H1 (cell line): Measurements from ENCODE around the gene CADPS. TPM values are rescaled to one million over a fixed set of nuclear protein-coding genes. Genes with fewer than 3 reads are reported as not detected.

Experiments used
- CBX8 ChIP-seq: fragments of 300-800, 300-1000 bp; sonication (generic); IDR thresholded peaks from 2 replicates; pipeline ENCODE4 v1.7.1; 2016; ENCODE audit warnings: low read depth, low read length, borderline replicate concordance
- CEBPB ChIP-seq: IDR thresholded peaks from 2 replicates; pipeline ENCODE4 v1.6.1; 2012; ENCODE audit warnings: low read depth, low read length
- EZH2 ChIP-seq: fragments of 200-600 bp; sonication (generic); IDR thresholded peaks from 2 replicates; pipeline ENCODE4 v1.7.1; 2012; ENCODE audit warnings: low read depth, mild to moderate bottlenecking, moderate library complexity, low read length, inconsistent platforms; ENCODE audit not compliant: severe bottlenecking
- KDM5A ChIP-seq: fragments of 200-600 bp; IDR thresholded peaks from 2 replicates; pipeline ENCODE4 v1.7.1; 2012; ENCODE audit warnings: mild to moderate bottlenecking, low read length, inconsistent platforms, mixed read lengths
- NRF1 ChIP-seq: IDR thresholded peaks from 2 replicates; pipeline ENCODE4 v1.6.1; 2011; ENCODE audit warnings: mild to moderate bottlenecking, low read depth, low read length, improper control_type of control experiment
- RNF2 ChIP-seq: fragments of 200-900, 300-1000 bp; sonication (generic); IDR thresholded peaks from 2 replicates; pipeline ENCODE4 v1.7.1; 2016; ENCODE audit warnings: borderline replicate concordance, low read depth, mild to moderate bottlenecking, antibody characterized with exemption, low read length; ENCODE audit not compliant: poor library complexity, severe bottlenecking; ENCODE audit errors: missing control alignments
- SUZ12 ChIP-seq: fragments of 200-600 bp; sonication (generic); IDR thresholded peaks from 2 replicates; pipeline ENCODE4 v1.6.1; 2012; ENCODE audit warnings: mild to moderate bottlenecking, inconsistent platforms, low read length, moderate library complexity, mixed read lengths
- polyA plus RNA-seq, 7 experiments: library from polyadenylated mRNA; depleted of rRNA in 3 of 7; stranded (reverse) in 5 of 7; unstranded in 2 of 7; fragments of >200 nt in 5 of 7; fragments of 200-250 nt in 2 of 7; gene quantifications; 1 replicate in 5 of 7; 2 replicates in 1 of 7; 4 replicates in 1 of 7; pipeline versions ENCODE4 v1.2.1 to v1.2.3, GENCODE V29; 2011 to 2013; ENCODE audit warnings: missing spikeins in 2 of 7, mixed read lengths in 2 of 7
- total RNA-seq: library from RNA; stranded (reverse); fragmentation: NEBNext Ultra II Directional; extraction: Animal tissue kit (Norgen Biotek cat#: 25700); gene quantifications from 2 replicates; pipeline ENCODE4 v1.2.1, GENCODE V29; 2021

CADPS gene
- total and polyA plus RNA-seq, 2 of the 8 experiments (the other 6 are each of a cell fraction or from before 2014, with no cell fraction given) = 7.1 to 10.2 TPM

GRCh38 chr3:62373714-62374333 is 501.4 kb downstream of the CADPS start (continued):
- TF ChIP-seq SUZ12 (peak; percentile 76), EZH2 (peak; percentile 78), NRF1 (no peak), KDM5A (no peak), CEBPB (no peak), RNF2 (peak; percentile 62), CBX8 (peak; percentile 59; the same call in 1 of the 2 replicates)
